Heart left ventricle (tissue), 16 donors: Measurements from ENCODE around the gene TIGD2. TPM values are rescaled to one million over a fixed set of nuclear protein-coding genes. Genes with fewer than 3 reads are reported as not detected.

Source experiments
- ATAC-seq, 4 donors: fragments of 200-7000 bp; cut with Tn5 transposase; one replicate each; pipeline ENCODE4 v1.9.1; 2020 to 2022; ENCODE audit warnings: moderate library complexity in 4 of 4, mild to moderate bottlenecking in 3 of 4, moderate number of reproducible peaks in 1 of 4
- DNase-seq, 5 donors: peaks; one replicate each; pipeline ENCODE4 v3.0.0-alpha.2; 2020
- H3K27ac ChIP-seq, 12 donors: fragments of 200-600 bp; sonication (generic) in 4 of 12; one replicate each; pipeline versions ENCODE4 v1.5.0 to v1.8.0; 2016 to 2022; ENCODE audit warnings: mild to moderate bottlenecking in 2 of 12
- H3K27me3 ChIP-seq, 9 donors: fragments of 200-600 bp; sonication (generic) in 2 of 9; one replicate each; pipeline versions ENCODE4 v1.5.1 to v1.8.0; 2016 to 2022; ENCODE audit warnings: mild to moderate bottlenecking in 3 of 9
- H3K36me3 ChIP-seq, 9 donors: fragments of 200-600 bp; sonication (generic) in 2 of 9; one replicate each; pipeline versions ENCODE4 v1.5.0 to v1.8.0; 2018 to 2022; ENCODE audit warnings: mild to moderate bottlenecking in 2 of 9
- H3K4me1 ChIP-seq, 12 donors: fragments of 200-600 bp; sonication (generic) in 4 of 12; one replicate each; pipeline versions ENCODE4 v1.5.0 to v1.8.0; 2016 to 2022; ENCODE audit warnings: mild to moderate bottlenecking in 3 of 12
- H3K4me3 ChIP-seq, 12 donors: fragments of 200-600 bp; sonication (generic) in 4 of 12; one replicate each; pipeline versions ENCODE4 v1.5.0 to v1.8.0; 2017 to 2022; ENCODE audit warnings: mild to moderate bottlenecking in 9 of 12, moderate library complexity in 4 of 12
- H3K9me3 ChIP-seq, 12 donors: fragments of 200-600 bp; sonication (generic) in 4 of 12; one replicate each; pipeline versions ENCODE4 v1.5.0 to v1.8.0; 2016 to 2022; ENCODE audit warnings: mild to moderate bottlenecking in 1 of 12
- POLR2A ChIP-seq, 2 donors: fragments of 450-650 bp; IDR thresholded peaks; one replicate each; pipeline ENCODE4 v1.6.1; 2017; ENCODE audit warnings: antibody characterized with exemption in 2 of 2, mild to moderate bottlenecking in 2 of 2, moderate library complexity in 2 of 2
- WGBS, 4 donors: extraction: QIAGEN DNeasy Blood & Tissue Kit in 2 of 4; methylation state at CpG; one replicate each; pipeline versions ENCODE4 v1.1.5 to v1.1.7; 2013 to 2018; 5-methylcytosine and 5-hydroxymethylcytosine counted together
- intact Hi-C, 10 donors: fragments of 100-400 bp; cut with DNase I; formaldehyde crosslinking; loops; one replicate each; pipeline versions ENCODE4 v1.11.1 to v1.14.2; 2022
- polyA plus RNA-seq, 2 donors: library from polyadenylated mRNA; stranded (reverse); fragments of 200-250 nt; gene quantifications; one replicate each; pipeline ENCODE4 v1.2.3, GENCODE V29; 2013
- total RNA-seq, 9 donors: library from RNA; depleted of rRNA in 2 of 9; stranded (reverse); fragments of >200 nt in 2 of 9; fragmentation: NEBNext Ultra II Directional in 3 of 9; extraction: Animal tissue kit (Norgen Biotek cat#: 25700) in 3 of 9; gene quantifications; one replicate each; pipeline versions ENCODE4 v1.1.0 to v1.2.4, GENCODE V29; 2016 to 2023
- TF ChIP-seq, protein P1 (sequence below), 12 donors: fragments of 200-600 bp; sonication (generic) in 4 of 12; IDR thresholded peaks; one replicate each; pipeline versions ENCODE4 v1.5.0 to v1.8.0; 2018 to 2022; ENCODE audit warnings: antibody characterized with exemption in 12 of 12, mild to moderate bottlenecking in 5 of 12
- donor health status: ischemic (EF 13 %, LVEDD 7.1; RV severe dilation, severe dysfunction).
- donor health status: healthy with polysubstance abuse.
- donor health status: DM: no; HTN: yes; CAD: no.
- donor health status: DM: no; HTN: no; CAD: no.
- donor health status: ischemic (EF 25% LVEDD 6.9; RV normal size, moderate dysfunction).
- donor health status: ischemic (EF 25% LVEDD 5.7; RV mildly dilated, moderate dysfunction).
- donor health status: healthy.
- donor health status: DM: yes; HTN: yes; CAD: no.
- donor health status: ischemic (EF 35%, LVEDD 5.7; RV mildly dilated, moderate dysfunction).
- donor health status: nonischemic (EF 11% LVEDD 7.7; RV severe dilation, severe dysfunction).
- donor health status: DM: yes; HTN: yes; CAD: no.
- donor health status: PGD.
- donor health status: ischemic (EF 29% LVEDD 5.4; RV normal size, mild dysfunction).
- donor health status: nonischemic (EF 23%, LVEDD 6.1; RV moderate dilation, normal function).

The TIGD2 gene
- total and polyA plus RNA-seq, 11 donors, result 1.1 to 3.9 (median 2.1) TPM

GRCh38 chr4:89121387-89122068, 10.2 kb downstream of the TIGD2 start:
- intact Hi-C loops, result no loop called here
- DNase-seq (no peak), ATAC-seq (no peak)
- TF ChIP-seq POLR2A (IDR thresholded peaks at IDR 0.05), result no peak
- TF ChIP-seq, protein P1, sequence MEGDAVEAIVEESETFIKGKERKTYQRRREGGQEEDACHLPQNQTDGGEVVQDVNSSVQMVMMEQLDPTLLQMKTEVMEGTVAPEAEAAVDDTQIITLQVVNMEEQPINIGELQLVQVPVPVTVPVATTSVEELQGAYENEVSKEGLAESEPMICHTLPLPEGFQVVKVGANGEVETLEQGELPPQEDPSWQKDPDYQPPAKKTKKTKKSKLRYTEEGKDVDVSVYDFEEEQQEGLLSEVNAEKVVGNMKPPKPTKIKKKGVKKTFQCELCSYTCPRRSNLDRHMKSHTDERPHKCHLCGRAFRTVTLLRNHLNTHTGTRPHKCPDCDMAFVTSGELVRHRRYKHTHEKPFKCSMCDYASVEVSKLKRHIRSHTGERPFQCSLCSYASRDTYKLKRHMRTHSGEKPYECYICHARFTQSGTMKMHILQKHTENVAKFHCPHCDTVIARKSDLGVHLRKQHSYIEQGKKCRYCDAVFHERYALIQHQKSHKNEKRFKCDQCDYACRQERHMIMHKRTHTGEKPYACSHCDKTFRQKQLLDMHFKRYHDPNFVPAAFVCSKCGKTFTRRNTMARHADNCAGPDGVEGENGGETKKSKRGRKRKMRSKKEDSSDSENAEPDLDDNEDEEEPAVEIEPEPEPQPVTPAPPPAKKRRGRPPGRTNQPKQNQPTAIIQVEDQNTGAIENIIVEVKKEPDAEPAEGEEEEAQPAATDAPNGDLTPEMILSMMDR (IDR thresholded peaks at IDR 0.05), result no peak
- H3K27me3 ChIP-seq, result no peaks in the 10 kb centered on the region
- H3K36me3 ChIP-seq, result no peaks in the 10 kb centered on the region
- H3K27ac ChIP-seq, result no peak overlapping the region
- H3K4me3 ChIP-seq, result no peak overlapping the region
- no peaks in the 10 kb centered on the region for H3K9me3 ChIP-seq
- 73 to 81% (median 78%) methylated on average over 3 of the region's 3 CpGs for WGBS, 4 donors
- H3K4me1 ChIP-seq, result no peaks in the 10 kb centered on the region

GRCh38 chr4:89123451-89123851, 12.1 kb downstream of the TIGD2 start:
- no peaks in the 10 kb centered on the region for H3K4me1 ChIP-seq
- H3K36me3 ChIP-seq, result no peaks in the 10 kb centered on the region
- H3K27me3 ChIP-seq, result no peaks in the 10 kb centered on the region
- no peak overlapping the region for H3K27ac ChIP-seq
- H3K9me3 ChIP-seq, result no peaks in the 10 kb centered on the region
- 89 to 93% (median 90%) methylated on average over 5 of the region's 5 CpGs for WGBS, 4 donors
- TF ChIP-seq POLR2A (IDR thresholded peaks at IDR 0.05), result no peak
- TF ChIP-seq, protein P1 (IDR thresholded peaks at IDR 0.05), result no peak
- DNase-seq (no peak), ATAC-seq (no peak)
- intact Hi-C loops, result no loop called here
- no peak overlapping the region for H3K4me3 ChIP-seq

- Histone ChIP-seq H3K36me3 (no peaks in the 10 kb centered on the region), H3K27ac (no peak overlapping the region), H3K4me3 (no peak overlapping the region), H3K9me3 (no peaks in the 10 kb centered on the region), H3K27me3 (no peaks in the 10 kb centered on the region), H3K4me1 (no peaks in the 10 kb centered on the region)
- WGBS, 4 donors, result 82 to 91% (median 86%) methylated on average over 3 of the region's 3 CpGs
- no peak for ATAC-seq
- no peak for DNase-seq
- intact Hi-C loops, result no loop called here
- TF ChIP-seq, protein P1 (IDR thresholded peaks at IDR 0.05), result no peak
- TF ChIP-seq POLR2A (IDR thresholded peaks at IDR 0.05), result no peak
Measured at GRCh38 chr4:89125901-89126782, 14.8 kb downstream of the TIGD2 start.

GRCh38 chr4:89129080-89129640, 17.8 kb downstream of the TIGD2 start:
- Histone ChIP-seq H3K9me3 (no peaks in the 10 kb centered on the region), H3K36me3 (no peaks in the 10 kb centered on the region), H3K27ac (no peak overlapping the region), H3K27me3 (no peaks in the 10 kb centered on the region), H3K4me3 (no peak overlapping the region), H3K4me1 (peaks cover 0 to 5% (median 0%) of the 10 kb centered on the region in 12 donors)
- DNase-seq, result no peak
- no peak for TF ChIP-seq POLR2A (IDR thresholded peaks at IDR 0.05)
- TF ChIP-seq, protein P1 (IDR thresholded peaks at IDR 0.05), result no peak
- intact Hi-C loops, result no loop called here
- 86 to 91% (median 88%) methylated on average over 1 of the region's 1 CpG for WGBS, 4 donors
- no peak for ATAC-seq
